ENCODE data around the gene CALCR.
"Not testable (repeated sequence)": the region's sequence is repeated elsewhere in the genome, so short reads cannot be mapped to it uniquely, and the experiment has no call there.

The CALCR gene

DNA sequence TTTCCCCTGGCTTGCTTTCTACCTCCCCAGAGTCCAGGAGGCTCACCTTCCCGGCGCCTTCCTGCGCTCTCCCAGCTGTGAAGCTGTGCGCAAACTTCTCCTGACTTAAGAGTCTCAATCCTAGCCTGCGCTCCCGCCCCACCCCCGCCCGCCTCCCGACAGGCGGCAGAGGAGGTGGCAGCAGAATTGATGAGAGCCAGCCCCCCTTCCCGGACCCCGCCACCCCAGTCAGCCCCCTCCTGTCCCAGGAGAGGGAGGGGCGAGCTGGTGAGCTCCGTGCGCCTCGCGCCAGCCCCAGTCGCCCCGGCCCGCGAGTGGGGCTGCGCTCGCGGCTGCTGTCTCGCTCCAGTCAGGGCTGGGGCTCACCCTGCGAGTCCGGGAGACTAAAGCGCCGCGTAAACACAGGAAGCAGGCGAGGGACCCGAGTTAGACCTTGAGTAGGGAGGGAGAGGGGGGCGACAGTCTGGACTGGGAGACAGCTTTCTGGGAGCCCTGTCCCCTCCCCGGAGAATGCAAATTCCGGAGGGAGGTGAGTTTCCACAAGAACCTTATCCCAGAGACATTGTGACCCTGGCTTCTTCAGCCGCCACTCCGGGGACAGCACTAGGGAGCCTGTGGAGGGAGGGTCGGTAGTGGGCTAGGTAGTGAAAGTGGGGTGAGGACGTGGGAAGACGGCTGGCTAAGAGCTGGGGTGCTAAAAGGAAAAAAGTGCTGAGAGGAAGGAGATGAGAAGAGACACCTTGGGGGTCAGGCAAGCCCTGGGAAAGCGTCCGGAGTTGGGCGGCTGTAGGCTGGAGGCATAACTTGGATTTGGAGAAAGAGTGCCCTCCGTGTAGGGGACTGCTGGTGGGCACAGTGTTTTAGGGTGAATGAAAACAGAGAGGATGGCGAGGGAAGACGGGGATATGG lies at the start of gene CALCR:
Gene CALCR (minus strand): TSS at position 79 of the 909 bp plus-strand sequence. CDS start 87,743 bp downstream, outside the sequence.
- DNase-seq: no peak

DNA sequence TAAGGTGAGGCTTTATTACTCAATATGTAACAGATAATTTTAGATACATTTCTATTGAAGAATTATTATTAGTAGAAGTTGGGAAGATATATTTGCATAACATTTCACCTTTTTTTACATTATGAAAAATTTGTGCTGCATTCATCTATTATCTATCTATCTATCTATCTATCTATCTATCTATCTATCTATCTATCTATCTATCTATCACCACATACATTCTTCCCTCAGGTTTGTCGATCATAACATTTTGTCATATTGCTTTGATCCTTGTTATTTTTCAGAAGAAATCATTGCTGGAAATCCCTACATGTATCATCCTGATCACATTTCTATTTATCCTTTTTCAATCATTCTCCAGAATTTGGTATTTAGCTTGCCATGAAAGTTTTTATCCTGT lies 49.3 kb upstream of the CALCR start:
- DNase-seq: no peak

DNA sequence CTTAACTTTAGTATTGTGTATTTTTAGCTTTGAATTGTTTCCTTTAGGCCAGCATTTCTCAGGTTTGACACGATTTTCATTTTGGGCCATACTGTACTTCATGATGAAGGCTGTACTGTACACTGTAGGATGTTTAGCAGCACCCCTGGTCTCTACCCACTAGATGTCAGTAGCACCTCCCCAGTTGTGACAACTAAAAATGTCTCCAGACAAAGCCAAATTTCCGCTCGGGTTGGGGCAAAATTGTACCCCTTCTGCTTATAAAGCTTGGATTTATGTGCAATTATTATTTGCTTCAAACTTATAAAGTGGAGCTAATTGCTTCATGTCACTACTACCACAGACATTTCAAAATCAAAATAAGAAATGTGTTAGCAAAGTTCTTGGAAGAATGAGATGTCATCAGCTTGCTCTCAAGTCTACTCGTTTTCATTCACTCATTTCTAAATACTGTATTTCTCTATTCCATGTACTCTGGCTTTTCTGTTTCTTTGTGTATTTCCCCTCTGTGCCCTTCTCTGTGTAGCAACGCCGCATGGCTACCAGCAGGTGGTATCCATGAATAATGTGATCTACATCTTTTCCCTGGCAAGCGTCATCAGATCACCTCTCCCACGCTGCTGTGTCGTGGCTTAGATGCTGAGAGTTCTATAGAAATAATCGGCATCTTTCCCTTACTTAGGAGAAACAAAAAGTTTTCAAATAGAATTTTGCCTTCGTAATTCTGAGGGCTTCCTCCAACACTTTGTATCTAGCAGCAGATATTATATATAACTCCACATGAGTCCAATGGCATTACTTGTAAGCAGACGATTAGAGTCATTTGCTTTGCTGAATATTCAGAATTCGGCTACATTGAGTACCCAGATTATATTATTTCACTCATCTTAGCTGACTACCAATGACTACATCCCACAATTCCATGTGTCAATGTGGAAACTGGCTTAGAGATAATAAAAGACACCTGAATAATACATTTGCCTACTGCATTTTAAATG lies 47.8 kb upstream of the CALCR start:
- DNase-seq: no peak

GRCh38 chr7:93620864-93621263 lies 46.3 kb upstream of the CALCR start:
- DNase-seq: no peak

DNA sequence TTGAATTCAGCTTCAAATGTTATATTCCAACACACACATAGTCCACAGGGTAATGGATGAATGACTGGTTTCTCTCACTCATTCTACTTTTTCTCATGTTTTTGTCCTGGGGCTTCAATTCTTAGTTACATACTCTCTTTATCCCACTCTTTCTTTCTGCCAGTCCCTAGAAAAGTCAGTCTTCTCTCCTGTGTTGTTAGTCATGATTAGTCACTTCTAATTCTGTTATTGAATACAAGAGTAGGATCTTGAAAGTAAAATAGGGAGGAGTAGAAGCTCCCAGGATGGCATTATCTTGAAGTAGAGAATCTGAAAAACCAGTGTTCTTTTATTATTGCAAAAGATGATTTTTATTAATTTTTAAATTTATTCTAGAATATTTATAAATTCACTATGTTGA lies 45.5 kb upstream of the CALCR start:
- DNase-seq: no peak

GRCh38 chr7:93601363-93601762 lies 26.8 kb upstream of the CALCR start:
- no peak for DNase-seq

GRCh38 chr7:93594250-93594649 lies 19.7 kb upstream of the CALCR start:
- DNase-seq: no peak

DNA sequence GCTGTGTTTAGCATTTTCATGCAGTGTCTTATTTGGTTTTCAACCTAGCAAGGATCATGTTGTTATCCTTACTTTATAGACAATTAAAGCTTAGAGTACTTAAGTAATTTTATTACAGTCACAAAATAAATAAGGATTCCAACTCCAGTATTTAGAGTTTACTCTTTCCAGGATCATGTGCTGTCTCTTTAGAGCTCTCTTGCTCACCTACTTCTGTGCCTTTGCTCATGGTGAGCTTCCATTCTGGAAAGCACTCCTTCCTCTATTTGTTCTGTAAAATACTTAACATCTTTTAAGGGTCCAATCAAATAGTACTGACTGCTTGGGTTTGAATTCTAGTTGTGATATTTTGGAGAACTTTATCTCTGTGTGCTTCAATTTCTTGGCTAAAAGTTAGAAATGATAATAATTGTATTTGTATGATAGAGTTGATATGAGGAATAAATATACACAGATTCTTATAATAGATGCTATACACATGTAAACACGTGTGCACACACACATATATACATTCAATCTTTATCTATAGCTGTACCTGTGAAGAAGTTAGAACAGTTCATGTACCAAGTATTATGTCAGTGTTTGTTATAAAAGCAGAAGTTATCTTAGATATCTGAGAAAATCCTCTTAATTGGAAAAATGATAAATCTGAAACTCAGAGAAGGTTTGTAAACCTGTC lies 18.2 kb upstream of the CALCR start:
- no peak for DNase-seq

DNA sequence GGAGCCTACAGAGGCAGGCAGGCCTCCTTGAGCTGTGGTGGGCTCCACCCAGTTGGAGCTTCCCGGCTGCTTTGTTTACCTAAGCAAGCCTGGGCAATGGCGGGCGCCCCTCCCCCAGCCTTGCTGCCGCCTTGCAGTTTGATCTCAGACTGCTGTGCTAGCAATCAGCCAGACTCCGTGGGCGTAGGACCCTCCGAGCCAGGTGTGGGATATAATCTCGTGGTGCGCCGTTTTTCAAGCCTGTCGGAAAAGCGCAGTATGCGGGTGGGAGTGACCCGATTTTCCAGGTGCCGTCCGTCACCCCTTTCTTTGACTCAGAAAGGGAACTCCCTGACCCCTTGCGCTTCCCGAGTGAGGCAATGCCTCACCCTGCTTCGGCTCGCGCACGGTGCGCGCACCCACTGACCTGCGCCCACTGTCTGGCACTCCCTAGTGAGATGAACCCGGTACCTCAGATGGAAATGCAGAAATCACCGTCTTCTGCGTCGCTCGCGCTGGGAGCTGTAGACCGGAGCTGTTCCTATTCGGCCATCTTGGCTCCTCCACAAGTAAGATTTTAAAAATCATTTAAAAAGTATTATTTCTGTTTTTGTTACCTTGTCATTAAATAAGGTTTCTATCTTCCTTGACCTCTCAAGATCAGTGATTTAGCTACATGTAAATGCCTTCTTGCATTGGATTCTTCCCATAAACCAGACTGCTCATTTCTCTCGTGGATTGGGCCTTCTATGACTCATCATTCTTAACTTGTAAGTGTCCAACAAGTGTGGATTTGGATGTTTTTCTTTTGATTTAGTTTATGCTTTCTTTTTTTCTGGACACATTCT lies 16.9 kb upstream of the CALCR start:
- DNase-seq: not testable (repeated sequence)

DNA sequence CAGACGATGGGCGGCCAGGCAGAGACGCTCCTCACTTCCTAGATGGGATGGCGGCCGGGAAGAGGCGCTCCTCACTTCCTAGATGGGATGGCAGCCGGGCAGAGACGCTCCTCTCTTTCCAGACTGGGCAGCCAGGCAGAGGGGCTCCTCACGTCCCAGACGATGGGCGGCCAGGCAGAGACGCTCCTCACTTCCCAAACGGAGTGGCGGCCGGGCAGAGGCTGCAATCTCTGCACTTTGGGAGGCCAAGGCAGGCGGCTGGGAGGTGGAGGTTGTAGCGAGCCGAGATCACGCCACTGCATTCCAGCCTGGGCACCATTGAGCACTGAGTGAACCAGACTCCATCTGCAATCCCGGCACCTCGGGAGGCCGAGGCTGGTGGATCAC lies 11.9 kb upstream of the CALCR start:
- not testable (repeated sequence) for DNase-seq

- DNase-seq: not testable (repeated sequence)
These were observed 11.4 kb upstream of the CALCR start for GRCh38 chr7:93585694-93586478.

DNA sequence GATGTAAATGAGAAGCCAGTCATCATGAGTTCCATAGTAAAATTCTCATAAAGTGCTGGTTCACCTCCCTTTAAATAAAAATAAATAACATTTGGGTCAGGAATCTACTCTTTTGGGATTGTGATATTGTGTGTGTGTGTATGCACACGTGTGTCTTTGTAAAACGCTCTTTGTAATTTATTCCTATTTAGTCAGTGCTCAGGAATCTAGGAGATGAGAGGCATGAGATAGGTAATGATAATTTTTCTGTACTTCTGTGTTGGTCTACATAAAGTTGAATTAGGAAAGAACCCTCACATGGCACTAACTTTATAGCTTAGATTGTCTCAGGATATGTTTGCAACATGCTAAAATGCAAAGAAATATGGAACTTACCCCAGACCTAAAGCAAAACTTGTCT lies 4.9 kb upstream of the CALCR start:
- no peak for DNase-seq

- no peak for DNase-seq
These were observed 4.2 kb upstream of the CALCR start for GRCh38 chr7:93578762-93579161.

DNA sequence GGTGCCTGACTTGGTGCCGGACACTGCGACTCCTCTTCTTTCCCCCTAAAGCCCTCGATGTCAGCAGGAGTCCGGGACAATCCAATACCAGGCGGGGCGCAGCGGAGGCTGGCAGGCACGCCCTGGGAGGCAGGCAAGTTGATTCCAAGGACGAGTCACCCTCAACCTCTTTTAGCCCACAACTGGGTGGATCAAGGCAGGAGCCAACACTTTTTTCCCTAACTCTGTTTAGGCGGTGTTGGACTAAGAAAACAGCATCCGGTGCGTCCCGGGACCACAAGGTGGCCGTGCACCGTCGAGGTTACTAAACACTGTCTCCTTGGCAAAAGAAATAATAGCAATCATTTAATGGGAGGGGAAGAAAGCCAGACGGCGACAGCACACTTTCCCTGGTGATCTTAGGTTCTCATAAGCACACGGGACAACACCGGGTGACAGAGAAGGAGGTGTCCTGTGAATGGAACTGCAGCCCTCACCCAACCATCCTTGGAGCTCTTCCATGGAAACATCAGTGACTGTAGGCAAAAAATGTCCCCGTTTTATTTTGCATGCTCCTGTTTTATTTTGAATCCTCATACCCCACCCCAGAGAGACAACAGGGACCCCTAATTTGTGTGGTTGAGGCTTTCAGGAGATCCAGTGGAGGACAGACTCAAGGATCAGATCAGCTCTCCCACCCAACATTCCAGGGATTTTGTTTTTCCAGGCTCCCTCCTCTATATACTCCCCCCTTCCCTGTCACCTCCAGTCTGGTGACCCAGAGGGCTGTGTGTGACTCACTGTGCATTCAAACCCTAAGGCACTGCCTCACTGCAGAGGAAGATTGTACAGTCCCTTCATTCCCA lies 1.3 kb upstream of the CALCR start:
- DNase-seq: no peak

DNA sequence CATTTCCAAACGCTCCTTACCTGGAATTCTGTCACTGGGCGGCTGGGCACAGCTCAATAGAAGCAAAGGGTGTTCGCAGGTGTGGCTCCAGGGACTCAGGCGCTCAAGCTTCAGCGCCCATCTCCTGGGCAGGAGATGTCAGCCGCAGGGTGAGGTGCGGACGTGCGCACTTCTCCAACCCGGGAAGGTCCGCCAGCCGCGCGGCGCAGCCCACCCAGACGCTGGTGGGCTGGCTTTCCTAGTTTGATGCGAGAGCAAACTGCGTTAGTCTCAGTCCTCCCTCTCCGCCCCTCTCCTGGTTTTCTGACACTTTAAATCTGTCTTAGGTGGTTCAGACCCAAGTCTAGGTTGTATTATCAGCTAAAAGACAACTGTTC lies 267 bp downstream of the CALCR start:
- no peak for DNase-seq

- DNase-seq: no peak
These were observed 5.3 kb downstream of the CALCR start for GRCh38 chr7:93569189-93569588.

DNA sequence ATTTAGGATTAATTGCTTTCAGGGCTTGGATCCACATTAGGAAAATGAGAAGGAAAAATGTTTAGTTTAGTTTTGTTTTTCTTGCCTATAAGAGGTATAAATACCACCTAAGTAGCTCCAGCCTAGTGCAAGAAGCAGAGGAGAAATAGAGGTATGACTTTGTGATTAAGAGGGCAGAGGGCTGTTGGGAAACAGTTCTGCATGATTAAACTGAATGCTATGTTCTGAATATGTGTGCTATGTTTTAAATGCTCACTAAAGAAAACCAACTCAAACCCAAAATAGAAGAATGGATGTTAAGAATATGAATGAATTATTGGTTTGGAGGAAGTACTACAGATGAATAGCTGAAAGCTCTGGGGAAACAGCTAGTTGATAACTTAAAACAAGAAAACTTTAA lies 7.6 kb downstream of the CALCR start:
- DNase-seq: no peak

GRCh38 chr7:93563584-93563983 lies 10.9 kb downstream of the CALCR start:
- DNase-seq: no peak

DNA sequence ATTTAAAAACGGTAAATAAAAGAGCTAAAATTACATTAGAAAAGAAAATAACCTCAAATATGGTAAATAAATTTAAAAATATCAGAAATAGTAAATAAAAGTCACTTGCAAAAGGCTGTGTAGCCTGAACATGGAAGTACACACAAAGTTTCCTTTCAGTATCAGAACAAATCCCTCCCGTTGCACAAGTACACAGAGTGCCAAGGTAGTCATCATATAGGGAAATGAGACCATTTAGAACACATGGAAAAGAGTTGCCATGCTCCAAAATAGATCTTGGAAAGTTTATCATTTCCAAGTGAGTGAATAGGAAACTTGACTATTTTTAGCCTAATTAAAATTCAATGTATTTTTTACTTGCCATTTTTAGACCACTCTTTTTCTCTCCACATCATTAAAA lies 11.6 kb downstream of the CALCR start:
- no peak for DNase-seq

- no peak for DNase-seq
These were observed 12.4 kb downstream of the CALCR start for GRCh38 chr7:93562106-93562505.
